Ascending aorta (tissue), 2 donors: Measurements from ENCODE around the gene CYBB. TPM values are rescaled to one million over a fixed set of nuclear protein-coding genes. Genes with fewer than 3 reads are reported as not detected.

Experiments used
- DNase-seq, 2 donors: peaks; one replicate each; pipeline ENCODE4 v3.0.0-alpha.2; 2019; ENCODE audit warnings: low spot score in 2 of 2
- H3K27ac ChIP-seq, 2 donors: fragments of 200-600 bp; sonication (generic); one replicate each; pipeline ENCODE4 v1.5.1; 2016 to 2017; ENCODE audit warnings: mild to moderate bottlenecking in 1 of 2
- H3K27me3 ChIP-seq: fragments of 200-600 bp; sonication (generic); one replicate; pipeline ENCODE4 v1.5.1; 2017
- H3K36me3 ChIP-seq, 2 donors: fragments of 200-600 bp; sonication (generic); one replicate each; pipeline ENCODE4 v1.5.1; 2016
- H3K4me1 ChIP-seq, 2 donors: fragments of 200-600 bp; sonication (generic); one replicate each; pipeline ENCODE4 v1.5.1; 2016 to 2017; ENCODE audit warnings: mild to moderate bottlenecking in 1 of 2
- H3K4me3 ChIP-seq, 2 donors: fragments of 200-600 bp; sonication (generic); one replicate each; pipeline ENCODE4 v1.5.1; 2016 to 2017; ENCODE audit warnings: mild to moderate bottlenecking in 1 of 2
- H3K9me3 ChIP-seq, 2 donors: fragments of 200-600 bp; sonication (generic); one replicate each; pipeline ENCODE4 v1.5.1; 2016
- CTCF ChIP-seq, 3 experiments: fragments of 200-600 bp in 2 of 3; fragments of 450-650 bp in 1 of 3; sonication (generic) in 2 of 3; IDR thresholded peaks; one replicate each; pipeline ENCODE4 v1.5.1; 2016 to 2019; ENCODE audit warnings: antibody characterized with exemption in 3 of 3, mild to moderate bottlenecking in 1 of 3, moderate library complexity in 1 of 3
- intact Hi-C: fragments of 100-400 bp; cut with DNase I; formaldehyde crosslinking; loops from one replicate; pipeline ENCODE4 v1.15.1; 2023
- total RNA-seq: library from RNA; depleted of rRNA; stranded (reverse); fragments of >200 nt; gene quantifications from one replicate; pipeline ENCODE4 v1.1.0, GENCODE V29; 2016

Gene CYBB
- total RNA-seq, 1 donor from 2014 or later = 19.7 TPM

GRCh38 chrX:37813570-37813969 is 33.7 kb downstream of the CYBB start:
- intact Hi-C loops = no loop called here
- no peaks in the 10 kb centered on the region for H3K36me3 ChIP-seq
- no peaks in the 10 kb centered on the region for H3K4me1 ChIP-seq
- no peak overlapping the region for H3K27ac ChIP-seq
- no peaks in the 10 kb centered on the region for H3K27me3 ChIP-seq
- TF ChIP-seq CTCF (IDR thresholded peaks at IDR 0.05) = no peak
- H3K9me3 ChIP-seq = no peaks in the 10 kb centered on the region
- no peak for DNase-seq
- no peak overlapping the region for H3K4me3 ChIP-seq

GRCh38 chrX:37815366-37815765 is 35.5 kb downstream of the CYBB start:
- Histone ChIP-seq H3K4me1 (no peaks in the 10 kb centered on the region), H3K9me3 (no peaks in the 10 kb centered on the region), H3K36me3 (no peaks in the 10 kb centered on the region), H3K27ac (no peak overlapping the region), H3K27me3 (no peaks in the 10 kb centered on the region), H3K4me3 (no peak overlapping the region)
- no peak for TF ChIP-seq CTCF (IDR thresholded peaks at IDR 0.05)
- DNase-seq = no peak
- intact Hi-C loops = no loop called here

- Histone ChIP-seq H3K27ac (no peak overlapping the region), H3K36me3 (no peaks in the 10 kb centered on the region), H3K4me3 (no peak overlapping the region), H3K9me3 (no peaks in the 10 kb centered on the region), H3K4me1 (no peaks in the 10 kb centered on the region), H3K27me3 (no peaks in the 10 kb centered on the region)
- TF ChIP-seq CTCF (IDR thresholded peaks at IDR 0.05) = no peak
- intact Hi-C loops = no loop called here
- no peak for DNase-seq
These were observed 36.9 kb downstream of the CYBB start for GRCh38 chrX:37816766-37817165.

- Histone ChIP-seq H3K9me3 (no peaks in the 10 kb centered on the region), H3K36me3 (no peaks in the 10 kb centered on the region), H3K4me1 (no peaks in the 10 kb centered on the region), H3K27ac (no peak overlapping the region), H3K4me3 (no peak overlapping the region), H3K27me3 (no peaks in the 10 kb centered on the region)
- no peak for TF ChIP-seq CTCF (IDR thresholded peaks at IDR 0.05)
- intact Hi-C loops = no loop called here
- no peak for DNase-seq
These were observed 37.3 kb downstream of the CYBB start for GRCh38 chrX:37817176-37817575.

- intact Hi-C loops = no loop called here
- Histone ChIP-seq H3K27ac (no peak overlapping the region), H3K4me3 (no peak overlapping the region), H3K9me3 (no peaks in the 10 kb centered on the region), H3K27me3 (no peaks in the 10 kb centered on the region), H3K4me1 (no peaks in the 10 kb centered on the region), H3K36me3 (no peaks in the 10 kb centered on the region)
- no peak for DNase-seq
- no peak for TF ChIP-seq CTCF (IDR thresholded peaks at IDR 0.05)
These were observed 37.7 kb downstream of the CYBB start for GRCh38 chrX:37817579-37817978.

- no peaks in the 10 kb centered on the region for H3K36me3 ChIP-seq
- no peak for DNase-seq
- intact Hi-C loops = no loop called here
- TF ChIP-seq CTCF (IDR thresholded peaks at IDR 0.05) = no peak
- no peak overlapping the region for H3K4me3 ChIP-seq
- no peaks in the 10 kb centered on the region for H3K27me3 ChIP-seq
- H3K4me1 ChIP-seq = no peaks in the 10 kb centered on the region
- no peak overlapping the region for H3K27ac ChIP-seq
- no peaks in the 10 kb centered on the region for H3K9me3 ChIP-seq
These were observed 38.2 kb downstream of the CYBB start for GRCh38 chrX:37818031-37818430.
